Body of pancreas (tissue), 4 donors: ENCODE data around the gene DOP1B. TPM values are rescaled to one million over a fixed set of nuclear protein-coding genes. Genes with fewer than 3 reads are reported as not detected.
"Not testable (repeated sequence)": the region's sequence is repeated elsewhere in the genome, so short reads cannot be mapped to it uniquely, and the experiment has no call there.

ENCODE experiments used
- ATAC-seq: fragments of 150-250 bp; one replicate; pipeline ENCODE4 v1.9.1; 2016
- DNase-seq, 4 donors: peaks; one replicate each; pipeline ENCODE4 v3.0.0-alpha.2; 2019
- H3K27ac ChIP-seq, 4 donors: fragments of 200-600 bp; sonication (generic); 1 replicate in 3 of 4; 2 replicates in 1 of 4; pipeline versions ENCODE4 v1.5.1 to v1.6.1; 2016 to 2019; ENCODE audit warnings: mild to moderate bottlenecking in 1 of 4, mixed read lengths in 1 of 4, moderate library complexity in 1 of 4
- H3K27me3 ChIP-seq, 2 donors: fragments of 200-600 bp; sonication (generic); one replicate each; pipeline ENCODE4 v1.6.0; 2016; ENCODE audit warnings: mild to moderate bottlenecking in 1 of 2
- H3K36me3 ChIP-seq, 2 donors: fragments of 200-600 bp; sonication (generic); replicated peaks in 1 of 2; 2 replicates each; pipeline ENCODE4 v1.5.1; 2016; ENCODE audit warnings: low read depth in 2 of 2; ENCODE audit not compliant: insufficient read depth in 1 of 2
- H3K4me1 ChIP-seq: fragments of 200-600 bp; sonication (generic); one replicate; pipeline ENCODE4 v1.6.0; 2016
- H3K4me3 ChIP-seq, 2 donors: fragments of 200-600 bp; sonication (generic); 1 replicate in 1 of 2; 2 replicates in 1 of 2; pipeline ENCODE4 v1.5.1; 2016 to 2019
- H3K9me3 ChIP-seq, 3 donors: fragments of 200-600 bp; sonication (generic); 1 replicate in 2 of 3; 2 replicates in 1 of 3; pipeline ENCODE4 v1.5.1; 2016
- CTCF ChIP-seq, 7 experiments: fragments of 450-650 bp in 4 of 7; fragments of 200-600 bp in 3 of 7; sonication (generic) in 3 of 7; IDR thresholded peaks; one replicate each; pipeline ENCODE4 v1.5.1; 2016 to 2019; ENCODE audit warnings: antibody characterized with exemption in 7 of 7
- POLR2A ChIP-seq, 3 donors: fragments of 450-650 bp; IDR thresholded peaks; one replicate each; pipeline ENCODE4 v1.6.1; 2016; ENCODE audit warnings: antibody characterized with exemption in 3 of 3, mild to moderate bottlenecking in 2 of 3
- WGBS, 2 donors: methylation state at CpG; one replicate each; pipeline ENCODE4 v1.1.5; 2017; 5-methylcytosine and 5-hydroxymethylcytosine counted together
- intact Hi-C: fragments of 100-400 bp; cut with DNase I; formaldehyde crosslinking; loops from one replicate; pipeline ENCODE4 v1.15.1; 2023
- total RNA-seq, 2 donors: library from RNA; depleted of rRNA; stranded (reverse); fragments of >200 nt; gene quantifications; one replicate each; pipeline ENCODE4 v1.1.0, GENCODE V29; 2016

DOP1B gene
- total RNA-seq, 2 donors from 2014 or later: 4.6 to 15.3 TPM

- 91 to 92% methylated on average over 6 to 7 of the region's 7 CpGs for WGBS, 2 donors
- H3K36me3 ChIP-seq: no peaks in the 10 kb centered on the region
- H3K27me3 ChIP-seq: no peaks in the 10 kb centered on the region
- H3K4me3 ChIP-seq: no peak overlapping the region
- H3K4me1 ChIP-seq: peaks cover 10% of the 10 kb centered on the region
- H3K27ac ChIP-seq: no peak overlapping the region
- TF ChIP-seq POLR2A (IDR thresholded peaks at IDR 0.05): no peak
- TF ChIP-seq CTCF (IDR thresholded peaks at IDR 0.05): no peak
- intact Hi-C loops: no loop called here
- no peaks in the 10 kb centered on the region for H3K9me3 ChIP-seq
- no peak for DNase-seq
- ATAC-seq: no peak
These were observed 36.6 kb downstream of the DOP1B start for GRCh38 chr21:36193200-36193599.

- Histone ChIP-seq H3K4me1 (peaks cover 1% of the 10 kb centered on the region), H3K9me3 (no peaks in the 10 kb centered on the region), H3K27me3 (no peaks in the 10 kb centered on the region), H3K4me3 (no peak overlapping the region), H3K36me3 (no peaks in the 10 kb centered on the region), H3K27ac (no peak overlapping the region)
- intact Hi-C loops: no loop called here
- ATAC-seq (no peak), DNase-seq (no peak)
- TF ChIP-seq POLR2A (IDR thresholded peaks at IDR 0.05) (no peak), CTCF (IDR thresholded peaks at IDR 0.05) (no peak)
- WGBS, 2 donors: 60 to 70% methylated on average over 3 of the region's 3 CpGs
These were observed 37.4 kb downstream of the DOP1B start for GRCh38 chr21:36194024-36194423.

GRCh38 chr21:36195613-36196012 is 39.0 kb downstream of the DOP1B start:
- 91 to 100% methylated on average over 1 of the region's 1 CpG for WGBS, 2 donors
- TF ChIP-seq POLR2A (IDR thresholded peaks at IDR 0.05): no peak
- no peak for TF ChIP-seq CTCF (IDR thresholded peaks at IDR 0.05)
- DNase-seq (no peak), ATAC-seq (no peak)
- Histone ChIP-seq H3K4me3 (no peak overlapping the region), H3K9me3 (no peaks in the 10 kb centered on the region), H3K4me1 (no peaks in the 10 kb centered on the region), H3K36me3 (no peaks in the 10 kb centered on the region), H3K27ac (no peak overlapping the region), H3K27me3 (no peaks in the 10 kb centered on the region)
- intact Hi-C loops: no loop called here

- Histone ChIP-seq H3K27ac (no peak overlapping the region), H3K36me3 (no peaks in the 10 kb centered on the region), H3K4me1 (peaks cover 23% of the 10 kb centered on the region), H3K4me3 (no peak overlapping the region), H3K27me3 (no peaks in the 10 kb centered on the region), H3K9me3 (no peaks in the 10 kb centered on the region)
- no peak for TF ChIP-seq POLR2A (IDR thresholded peaks at IDR 0.05)
- TF ChIP-seq CTCF (IDR thresholded peaks at IDR 0.05): no peak
- no peak for ATAC-seq
- 71 to 77% methylated on average over 9 of the region's 9 CpGs for WGBS, 2 donors
- no peak for DNase-seq
- intact Hi-C loops: no loop called here
These were observed 42.4 kb downstream of the DOP1B start for GRCh38 chr21:36199021-36199420.

- H3K36me3 ChIP-seq, DNase-seq, H3K27ac ChIP-seq, H3K4me3 ChIP-seq, H3K27me3 ChIP-seq, ATAC-seq, H3K9me3 ChIP-seq, intact Hi-C loops: not testable (repeated sequence)
- WGBS, 2 donors: 84 to 88% methylated on average over 5 of the region's 5 CpGs
- peaks cover 26% of the 10 kb centered on the region for H3K4me1 ChIP-seq
These were observed 43.0 kb downstream of the DOP1B start for GRCh38 chr21:36199575-36199974.
